Fibroblast of pulmonary artery (primary cell): ENCODE measurements around the gene UBXN2A.
A peak's percentile ranks its signal among the peaks of the same experiment; 100 is the strongest.

Source experiments
- DNase-seq: peaks from one replicate; pipeline ENCODE4 v3.0.0-alpha.2; 2010; ENCODE audit warnings: low read depth
- H3K4me3 ChIP-seq: replicated peaks from 2 replicates; pipeline ENCODE4 v1.5.1; 2011; ENCODE audit warnings: low read depth, mild to moderate bottlenecking, control low read depth, low read length, moderate library complexity
- CTCF ChIP-seq: IDR thresholded peaks from 2 replicates; pipeline ENCODE4 v1.5.1; 2011; ENCODE audit warnings: mild to moderate bottlenecking, control low read depth, low read length, inconsistent platforms; ENCODE audit errors: missing control alignments

UBXN2A gene

GRCh38 chr2:24046930-24047702 is 106.9 kb downstream of the UBXN2A start, which contains the start of gene WDCP:
TSS of gene WDCP (minus strand) at chr2:24047391. CDS start at chr2:24039494, 7,897 bp downstream.
- no peak for TF ChIP-seq CTCF
- peak; percentile 99 for DNase-seq
- peak within 1 kb of the TSS; percentile 93 for H3K4me3 ChIP-seq

- no peak overlapping the region for H3K4me3 ChIP-seq
- TF ChIP-seq CTCF, result no peak
- DNase-seq, result no peak
These were observed 107.4 kb downstream of the UBXN2A start for GRCh38 chr2:24047703-24048033.

DNA sequence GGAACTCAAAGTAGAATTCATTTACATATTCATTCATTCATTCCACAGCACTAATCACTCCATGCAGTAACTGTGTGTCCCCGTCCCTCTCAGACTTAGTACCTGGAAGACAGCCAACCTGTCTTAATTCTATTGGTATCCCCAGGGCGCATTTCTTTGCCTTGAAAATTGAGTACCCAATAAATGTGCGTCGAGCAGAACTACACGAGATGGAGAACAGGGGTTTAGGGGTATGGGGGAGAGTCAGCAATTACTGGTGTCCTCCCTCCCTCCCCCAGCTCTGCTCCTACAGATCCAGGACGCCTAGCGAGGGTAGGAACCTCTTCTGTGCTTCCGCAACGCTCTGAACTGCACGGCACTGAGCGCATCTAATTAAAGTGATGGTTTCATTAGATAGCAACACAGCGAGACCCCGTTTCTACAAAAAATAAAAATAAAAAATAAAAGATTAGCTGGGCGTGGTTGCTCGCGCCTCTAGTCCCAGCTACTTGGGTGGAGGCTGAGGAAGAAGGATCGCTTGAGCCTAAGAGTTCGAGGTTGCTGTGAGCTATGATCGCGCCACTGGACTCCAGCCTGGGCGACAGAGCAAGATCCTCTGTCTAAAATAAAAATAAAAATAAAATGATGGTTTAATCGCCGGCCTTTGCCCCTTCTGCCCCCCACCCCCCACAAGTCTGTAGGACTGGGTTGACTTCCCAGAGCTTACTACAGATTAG is 108.7 kb downstream of the UBXN2A start:
- no peak for TF ChIP-seq CTCF
- peak overlapping the region; percentile 70 for H3K4me3 ChIP-seq
- DNase-seq, result no peak

DNA sequence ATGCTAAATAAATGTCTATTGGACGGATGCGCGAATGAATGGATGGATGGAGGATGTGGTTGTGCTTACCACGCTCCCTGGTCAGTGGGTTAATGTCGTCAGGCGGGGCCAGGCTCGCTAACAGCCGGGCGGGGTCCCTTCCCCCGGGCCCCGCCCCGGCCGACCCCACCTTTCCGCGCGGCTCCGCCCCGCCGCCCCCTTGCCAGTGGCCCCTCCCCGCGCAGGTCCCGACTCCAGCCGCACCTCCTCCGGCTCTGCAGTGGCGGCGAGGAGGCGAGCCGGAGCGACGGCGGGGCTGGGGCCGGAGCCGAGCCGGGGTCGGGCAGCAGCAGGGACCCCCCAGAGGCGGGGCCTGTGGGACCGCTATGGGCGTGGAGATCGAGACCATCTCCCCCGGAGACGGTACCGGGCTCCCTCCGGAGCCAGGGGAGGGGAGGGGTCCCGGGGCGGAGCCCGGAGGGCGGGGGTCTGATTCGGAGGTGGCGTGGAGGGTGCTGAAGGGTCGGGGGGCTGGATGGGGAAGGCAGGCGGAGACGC is 109.3 kb downstream of the UBXN2A start, which contains the start of gene FKBP1B:
Gene FKBP1B, plus strand, starts transcription at position 257 of the 537 bp plus-strand sequence. Its CDS starts 109 bp downstream, at position 366.
- peak within 1 kb of the TSS; percentile 70 for H3K4me3 ChIP-seq
- peak; percentile 47 for DNase-seq
- no peak for TF ChIP-seq CTCF

- DNase-seq, result peak; percentile 21
- TF ChIP-seq CTCF, result no peak
- peak overlapping the region; percentile 70 for H3K4me3 ChIP-seq
These were observed 110.0 kb downstream of the UBXN2A start for GRCh38 chr2:24050041-24050979.

DNA sequence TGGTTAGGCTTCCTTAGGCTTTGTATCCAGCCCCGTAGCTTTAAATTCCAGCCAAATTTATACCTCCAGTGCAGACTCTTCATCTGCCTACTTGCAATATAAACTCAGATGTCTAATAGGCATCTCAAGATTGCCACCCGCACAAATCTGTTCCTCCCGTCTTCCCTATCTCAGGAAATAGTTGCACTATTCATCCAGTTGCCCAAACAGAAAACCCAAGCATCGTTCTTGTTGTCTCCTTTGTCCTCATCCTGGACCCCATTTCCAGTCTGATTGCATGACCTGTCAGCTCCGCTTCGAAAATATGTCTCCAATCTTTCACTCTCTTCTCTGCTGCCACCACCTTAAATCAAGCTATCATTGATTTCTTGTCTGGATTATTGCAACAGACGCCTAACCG is 111.6 kb downstream of the UBXN2A start:
- H3K4me3 ChIP-seq, result no peak overlapping the region
- no peak for DNase-seq
- no peak for TF ChIP-seq CTCF
